ENCODE measurements around the gene AADACL4.
"Not testable (repeated sequence)": the region's sequence is repeated elsewhere in the genome, so short reads cannot be mapped to it uniquely, and the experiment has no call there.

The AADACL4 gene

GRCh38 chr1:12662556-12662955 is 18.7 kb downstream of the AADACL4 start:
- Histone ChIP-seq H3K4me3 (ENCODE audit: low read depth in 1 of 2, low read length in 2 of 2) (no peak overlapping the region), H3K36me3 (ENCODE audit: control insufficient read depth in 1 of 2, insufficient read depth in 2 of 2, low read length in 2 of 2) (no peaks in the 10 kb centered on the region), H3K27ac (ENCODE audit: low read length) (no peak overlapping the region), H3K27me3 (ENCODE audit: low read depth, low read length) (no peaks in the 10 kb centered on the region), H3K9me3 (ENCODE audit: control insufficient read depth in 1 of 2, low read length in 2 of 2) (peaks cover 5 to 8% of the 10 kb centered on the region in 2 donors), H3K4me1 (ENCODE audit: control insufficient read depth in 1 of 2, insufficient read depth in 2 of 2, low read length in 2 of 2) (peaks cover 0 to 4% of the 10 kb centered on the region in 2 donors)

- Histone ChIP-seq H3K36me3 (ENCODE audit: control insufficient read depth in 1 of 2, insufficient read depth in 2 of 2, low read length in 2 of 2) (no peaks in the 10 kb centered on the region), H3K27ac (ENCODE audit: low read length) (no peak overlapping the region), H3K4me1 (ENCODE audit: control insufficient read depth in 1 of 2, insufficient read depth in 2 of 2, low read length in 2 of 2) (no peaks in the 10 kb centered on the region), H3K27me3 (ENCODE audit: low read depth, low read length) (no peaks in the 10 kb centered on the region), H3K9me3 (ENCODE audit: control insufficient read depth in 1 of 2, low read length in 2 of 2) (peaks cover 5 to 14% of the 10 kb centered on the region in 2 donors), H3K4me3 (ENCODE audit: low read depth in 1 of 2, low read length in 2 of 2) (no peak overlapping the region)
Measured at GRCh38 chr1:12665511-12665910, 21.6 kb downstream of the AADACL4 start.

- H3K27me3 ChIP-seq (ENCODE audit: low read depth, low read length): no peaks in the 10 kb centered on the region
- H3K4me3 ChIP-seq (ENCODE audit: low read depth in 1 of 2, low read length in 2 of 2): no peak overlapping the region
- peaks cover 5 to 14% of the 10 kb centered on the region in 2 donors for H3K9me3 ChIP-seq (ENCODE audit: control insufficient read depth in 1 of 2, low read length in 2 of 2)
- H3K4me1 ChIP-seq (ENCODE audit: control insufficient read depth in 1 of 2, insufficient read depth in 2 of 2, low read length in 2 of 2): no peaks in the 10 kb centered on the region
- no peak overlapping the region for H3K27ac ChIP-seq (ENCODE audit: low read length)
- no peaks in the 10 kb centered on the region for H3K36me3 ChIP-seq (ENCODE audit: control insufficient read depth in 1 of 2, insufficient read depth in 2 of 2, low read length in 2 of 2)
Measured at GRCh38 chr1:12666141-12666735, 22.4 kb downstream of the AADACL4 start.

- Histone ChIP-seq H3K36me3 (ENCODE audit: control insufficient read depth in 1 of 2, insufficient read depth in 2 of 2, low read length in 2 of 2) (no peaks in the 10 kb centered on the region), H3K9me3 (ENCODE audit: control insufficient read depth in 1 of 2, low read length in 2 of 2) (peaks cover 0 to 6% of the 10 kb centered on the region in 2 donors), H3K4me3 (ENCODE audit: low read depth in 1 of 2, low read length in 2 of 2) (no peak overlapping the region), H3K27me3 (ENCODE audit: low read depth, low read length) (no peaks in the 10 kb centered on the region), H3K27ac (ENCODE audit: low read length) (no peak overlapping the region), H3K4me1 (ENCODE audit: control insufficient read depth in 1 of 2, insufficient read depth in 2 of 2, low read length in 2 of 2) (no peaks in the 10 kb centered on the region)
Measured at GRCh38 chr1:12669529-12670068, 25.7 kb downstream of the AADACL4 start.

- Histone ChIP-seq H3K36me3 (ENCODE audit: control insufficient read depth in 1 of 2, insufficient read depth in 2 of 2, low read length in 2 of 2) (no peaks in the 10 kb centered on the region), H3K4me3 (ENCODE audit: low read depth in 1 of 2, low read length in 2 of 2) (no peak overlapping the region), H3K27me3 (ENCODE audit: low read depth, low read length) (no peaks in the 10 kb centered on the region), H3K9me3 (ENCODE audit: control insufficient read depth in 1 of 2, low read length in 2 of 2) (no peaks in the 10 kb centered on the region), H3K4me1 (ENCODE audit: control insufficient read depth in 1 of 2, insufficient read depth in 2 of 2, low read length in 2 of 2) (no peaks in the 10 kb centered on the region), H3K27ac (ENCODE audit: low read length) (no peak overlapping the region)
Measured at GRCh38 chr1:12674358-12674757, 30.5 kb downstream of the AADACL4 start.

- H3K4me3 ChIP-seq (ENCODE audit: low read depth in 1 of 2, low read length in 2 of 2); H3K27me3 ChIP-seq (ENCODE audit: low read depth, low read length); H3K36me3 ChIP-seq (ENCODE audit: control insufficient read depth in 1 of 2, insufficient read depth in 2 of 2, low read length in 2 of 2); H3K9me3 ChIP-seq (ENCODE audit: control insufficient read depth in 1 of 2, low read length in 2 of 2); H3K4me1 ChIP-seq (ENCODE audit: control insufficient read depth in 1 of 2, insufficient read depth in 2 of 2, low read length in 2 of 2); H3K27ac ChIP-seq (ENCODE audit: low read length): not testable (repeated sequence)
Measured at GRCh38 chr1:12676122-12676521, 32.2 kb downstream of the AADACL4 start.

GRCh38 chr1:12677565-12677964 is 33.7 kb downstream of the AADACL4 start:
- peaks cover 0 to 2% of the 10 kb centered on the region in 2 donors for H3K9me3 ChIP-seq (ENCODE audit: control insufficient read depth in 1 of 2, low read length in 2 of 2)
- no peaks in the 10 kb centered on the region for H3K4me1 ChIP-seq (ENCODE audit: control insufficient read depth in 1 of 2, insufficient read depth in 2 of 2, low read length in 2 of 2)
- no peaks in the 10 kb centered on the region for H3K36me3 ChIP-seq (ENCODE audit: control insufficient read depth in 1 of 2, insufficient read depth in 2 of 2, low read length in 2 of 2)
- no peak overlapping the region for H3K4me3 ChIP-seq (ENCODE audit: low read depth in 1 of 2, low read length in 2 of 2)
- no peak overlapping the region for H3K27ac ChIP-seq (ENCODE audit: low read length)
- no peaks in the 10 kb centered on the region for H3K27me3 ChIP-seq (ENCODE audit: low read depth, low read length)

GRCh38 chr1:12678350-12678749 is 34.5 kb downstream of the AADACL4 start:
- H3K4me3 ChIP-seq (ENCODE audit: low read depth in 1 of 2, low read length in 2 of 2): no peak overlapping the region
- no peaks in the 10 kb centered on the region for H3K36me3 ChIP-seq (ENCODE audit: control insufficient read depth in 1 of 2, insufficient read depth in 2 of 2, low read length in 2 of 2)
- no peaks in the 10 kb centered on the region for H3K4me1 ChIP-seq (ENCODE audit: control insufficient read depth in 1 of 2, insufficient read depth in 2 of 2, low read length in 2 of 2)
- no peaks in the 10 kb centered on the region for H3K27me3 ChIP-seq (ENCODE audit: low read depth, low read length)
- peaks cover 0 to 2% of the 10 kb centered on the region in 2 donors for H3K9me3 ChIP-seq (ENCODE audit: control insufficient read depth in 1 of 2, low read length in 2 of 2)
- H3K27ac ChIP-seq (ENCODE audit: low read length): no peak overlapping the region

GRCh38 chr1:12678820-12679219 is 34.9 kb downstream of the AADACL4 start:
- no peaks in the 10 kb centered on the region for H3K4me1 ChIP-seq (ENCODE audit: control insufficient read depth in 1 of 2, insufficient read depth in 2 of 2, low read length in 2 of 2)
- no peak overlapping the region for H3K27ac ChIP-seq (ENCODE audit: low read length)
- H3K27me3 ChIP-seq (ENCODE audit: low read depth, low read length): no peaks in the 10 kb centered on the region
- no peak overlapping the region for H3K4me3 ChIP-seq (ENCODE audit: low read depth in 1 of 2, low read length in 2 of 2)
- peaks cover 0 to 2% of the 10 kb centered on the region in 2 donors for H3K9me3 ChIP-seq (ENCODE audit: control insufficient read depth in 1 of 2, low read length in 2 of 2)
- H3K36me3 ChIP-seq (ENCODE audit: control insufficient read depth in 1 of 2, insufficient read depth in 2 of 2, low read length in 2 of 2): no peaks in the 10 kb centered on the region

- Histone ChIP-seq H3K9me3 (ENCODE audit: control insufficient read depth in 1 of 2, low read length in 2 of 2) (no peaks in the 10 kb centered on the region), H3K27ac (ENCODE audit: low read length) (no peak overlapping the region), H3K36me3 (ENCODE audit: control insufficient read depth in 1 of 2, insufficient read depth in 2 of 2, low read length in 2 of 2) (no peaks in the 10 kb centered on the region), H3K27me3 (ENCODE audit: low read depth, low read length) (no peaks in the 10 kb centered on the region), H3K4me1 (ENCODE audit: control insufficient read depth in 1 of 2, insufficient read depth in 2 of 2, low read length in 2 of 2) (no peaks in the 10 kb centered on the region), H3K4me3 (ENCODE audit: low read depth in 1 of 2, low read length in 2 of 2) (no peak overlapping the region)
Measured at GRCh38 chr1:12690156-12690555, 46.3 kb downstream of the AADACL4 start.

GRCh38 chr1:12692967-12693782 is 49.3 kb downstream of the AADACL4 start:
- no peaks in the 10 kb centered on the region for H3K9me3 ChIP-seq (ENCODE audit: control insufficient read depth in 1 of 2, low read length in 2 of 2)
- no peaks in the 10 kb centered on the region for H3K36me3 ChIP-seq (ENCODE audit: control insufficient read depth in 1 of 2, insufficient read depth in 2 of 2, low read length in 2 of 2)
- H3K27ac ChIP-seq (ENCODE audit: low read length): no peak overlapping the region
- H3K4me1 ChIP-seq (ENCODE audit: control insufficient read depth in 1 of 2, insufficient read depth in 2 of 2, low read length in 2 of 2): no peaks in the 10 kb centered on the region
- H3K27me3 ChIP-seq (ENCODE audit: low read depth, low read length): no peaks in the 10 kb centered on the region
- no peak overlapping the region for H3K4me3 ChIP-seq (ENCODE audit: low read depth in 1 of 2, low read length in 2 of 2)

All from muscle layer of duodenum (tissue), 2 donors.